Astrocyte (in vitro differentiated cells and primary cell): Measurements from ENCODE around the gene CSKMT. TPM values are rescaled to one million over a fixed set of nuclear protein-coding genes. Genes with fewer than 3 reads are reported as not detected.

Experiments used
- DNase-seq: peaks from one replicate; pipeline ENCODE4 v3.0.0-alpha.2; 2010; ENCODE audit warnings: low read depth
- FAIRE-seq: peaks from 2 replicates; lab custom pipeline; 2011; peaks lifted over from hg19 to GRCh38; lab: Jason Lieb, UNC
- H2AFZ ChIP-seq: 2 replicates; pipeline ENCODE4 v1.6.0; 2012; ENCODE audit warnings: low read depth, low read length, inconsistent platforms
- H3K27ac ChIP-seq: 2 replicates; pipeline ENCODE4 v1.5.1; 2011; ENCODE audit warnings: low read depth, low read length, inconsistent platforms
- H3K27me3 ChIP-seq: 2 replicates; pipeline ENCODE4 v1.6.0; 2011; ENCODE audit warnings: low read length, inconsistent platforms; ENCODE audit not compliant: insufficient read depth
- H3K36me3 ChIP-seq: 2 replicates; pipeline ENCODE4 v1.5.1; 2011; ENCODE audit warnings: low read length, inconsistent platforms; ENCODE audit not compliant: insufficient read depth
- H3K4me1 ChIP-seq: 2 replicates; pipeline ENCODE4 v1.5.1; 2011; ENCODE audit warnings: low read length, inconsistent platforms; ENCODE audit not compliant: insufficient read depth
- H3K4me2 ChIP-seq: 2 replicates; pipeline ENCODE4 v1.6.0; 2012; ENCODE audit warnings: low read length, inconsistent platforms
- H3K4me3 ChIP-seq: 2 replicates; pipeline ENCODE4 v1.5.1; 2011; ENCODE audit warnings: low read depth, mild to moderate bottlenecking, low read length, inconsistent platforms; ENCODE audit not compliant: insufficient read depth
- H3K79me2 ChIP-seq: 2 replicates; pipeline ENCODE4 v1.6.0; 2012; ENCODE audit warnings: mild to moderate bottlenecking, low read length, inconsistent platforms; ENCODE audit not compliant: insufficient read depth
- H3K9ac ChIP-seq: 2 replicates; pipeline ENCODE4 v1.6.0; 2012; ENCODE audit warnings: mild to moderate bottlenecking, low read length, inconsistent platforms
- H3K9me3 ChIP-seq: 2 replicates; pipeline ENCODE4 v1.5.1; 2012; ENCODE audit warnings: low read depth, mild to moderate bottlenecking, low read length, inconsistent platforms; ENCODE audit not compliant: insufficient read depth
- H4K20me1 ChIP-seq: 2 replicates; pipeline ENCODE4 v1.6.0; 2012; ENCODE audit warnings: low read length, inconsistent platforms; ENCODE audit not compliant: insufficient read depth
- H3K27ac Mint-ChIP-seq: one replicate; pipeline ENCODE4 v1.8.0; 2021; ENCODE audit warnings: mild to moderate bottlenecking, mixed read lengths; ENCODE audit not compliant: unreplicated experiment
- H3K27me3 Mint-ChIP-seq: one replicate; pipeline ENCODE4 v1.8.0; 2021; ENCODE audit warnings: low read depth, mixed read lengths; ENCODE audit not compliant: unreplicated experiment
- H3K36me3 Mint-ChIP-seq: one replicate; pipeline ENCODE4 v1.8.0; 2021; ENCODE audit warnings: low read depth, mixed read lengths; ENCODE audit not compliant: unreplicated experiment
- H3K4me1 Mint-ChIP-seq: one replicate; pipeline ENCODE4 v1.8.0; 2021; ENCODE audit warnings: low read depth, mixed read lengths; ENCODE audit not compliant: unreplicated experiment
- H3K4me3 Mint-ChIP-seq: one replicate; pipeline ENCODE4 v1.8.0; 2021; ENCODE audit warnings: mild to moderate bottlenecking, moderate library complexity, mixed read lengths; ENCODE audit not compliant: unreplicated experiment
- H3K9me3 Mint-ChIP-seq: one replicate; pipeline ENCODE4 v1.8.0; 2021; ENCODE audit warnings: mild to moderate bottlenecking, mixed read lengths; ENCODE audit not compliant: unreplicated experiment
- CTCF ChIP-seq: IDR thresholded peaks from 2 replicates; pipeline ENCODE4 v1.5.1; 2011; ENCODE audit warnings: low read depth, mild to moderate bottlenecking, inconsistent platforms, low read length, moderate library complexity; ENCODE audit not compliant: insufficient read depth
- EZH2 ChIP-seq: IDR thresholded peaks from 2 replicates; pipeline ENCODE4 v1.6.1; 2012; ENCODE audit warnings: mild to moderate bottlenecking, low read length, inconsistent platforms; ENCODE audit not compliant: insufficient read depth
- total RNA-seq: library from RNA; stranded (reverse); gene quantifications from 2 replicates; pipeline ENCODE4 v1.2.1, GENCODE V29; 2021

CSKMT gene
- total RNA-seq, 1 donor from 2014 or later: 23.3 TPM

GRCh38 chr11:62707277-62707861 is 42.3 kb downstream of the CSKMT start, which contains the start of the genes BSCL2 and GNG3:
Gene BSCL2, minus strand, starts transcription at chr11:62707424. Its CDS starts 229 bp downstream, at chr11:62707195.
Gene GNG3, plus strand, starts transcription at chr11:62707676. Its CDS starts 620 bp downstream, at chr11:62708296.
- H3K4me3 Mint-ChIP-seq: peak within 1 kb of the TSS; percentile 85
- peak within 1 kb of the TSS; percentile 48 for H3K27ac ChIP-seq
- FAIRE-seq: no peak
- H3K4me2 ChIP-seq: peak within 1 kb of the TSS; percentile 100
- peak within 1 kb of the TSS; percentile 93 for H3K27ac Mint-ChIP-seq
- H3K9ac ChIP-seq: peak within 1 kb of the TSS; percentile 65
- peaks cover 12% of the 10 kb centered on the region for H3K36me3 Mint-ChIP-seq
- no peak for DNase-seq
- H4K20me1 ChIP-seq: no peaks in the 10 kb centered on the region
- peak within 1 kb of the TSS; percentile 38 for H2AFZ ChIP-seq
- TF ChIP-seq CTCF (no peak), EZH2 (no peak)
- peaks cover 34% of the 10 kb centered on the region for H3K4me1 ChIP-seq
- no peaks in the 10 kb centered on the region for H3K27me3 Mint-ChIP-seq
- peaks cover 9% of the 10 kb centered on the region for H3K79me2 ChIP-seq
- no peaks in the 10 kb centered on the region for H3K9me3 Mint-ChIP-seq
- H3K27me3 ChIP-seq: no peaks in the 10 kb centered on the region
- no peaks in the 10 kb centered on the region for H3K9me3 ChIP-seq
- H3K4me1 Mint-ChIP-seq: peaks cover 28% of the 10 kb centered on the region
- H3K4me3 ChIP-seq: peak within 1 kb of the TSS; percentile 59
- H3K36me3 ChIP-seq: peaks cover 21% of the 10 kb centered on the region

GRCh38 chr11:62708392-62708791 is 43.3 kb downstream of the CSKMT start:
- H3K27me3 Mint-ChIP-seq: no peaks in the 10 kb centered on the region
- no peak for DNase-seq
- Histone ChIP-seq H3K36me3 (peaks cover 30% of the 10 kb centered on the region), H3K4me1 (peaks cover 34% of the 10 kb centered on the region), H3K27ac (no peak overlapping the region), H3K4me2 (peak overlapping the region; percentile 100), H2AFZ (no peak overlapping the region), H3K9ac (peak overlapping the region; percentile 90), H3K4me3 (peak overlapping the region; percentile 69), H3K27me3 (no peaks in the 10 kb centered on the region), H4K20me1 (no peaks in the 10 kb centered on the region), H3K9me3 (no peaks in the 10 kb centered on the region), H3K79me2 (peaks cover 13% of the 10 kb centered on the region)
- peaks cover 36% of the 10 kb centered on the region for H3K4me1 Mint-ChIP-seq
- TF ChIP-seq EZH2: no peak
- TF ChIP-seq CTCF: no peak
- peak overlapping the region; percentile 92 for H3K27ac Mint-ChIP-seq
- H3K4me3 Mint-ChIP-seq: peak overlapping the region; percentile 81
- FAIRE-seq: no peak
- peaks cover 10% of the 10 kb centered on the region for H3K36me3 Mint-ChIP-seq
- H3K9me3 Mint-ChIP-seq: no peaks in the 10 kb centered on the region

- FAIRE-seq (no peak), DNase-seq (no peak)
- no peaks in the 10 kb centered on the region for H3K27me3 ChIP-seq
- no peaks in the 10 kb centered on the region for H3K27me3 Mint-ChIP-seq
- H3K9me3 ChIP-seq: no peaks in the 10 kb centered on the region
- peak overlapping the region; percentile 100 for H3K4me2 ChIP-seq
- peaks cover 40% of the 10 kb centered on the region for H3K4me1 Mint-ChIP-seq
- peak overlapping the region; percentile 98 for H2AFZ ChIP-seq
- peaks cover 34% of the 10 kb centered on the region for H3K4me1 ChIP-seq
- H3K9ac ChIP-seq: peak overlapping the region; percentile 90
- H3K27ac ChIP-seq: peak overlapping the region; percentile 91
- peak overlapping the region; percentile 81 for H3K4me3 Mint-ChIP-seq
- H3K36me3 ChIP-seq: peaks cover 34% of the 10 kb centered on the region
- H3K4me3 ChIP-seq: peak overlapping the region; percentile 69
- no peaks in the 10 kb centered on the region for H3K9me3 Mint-ChIP-seq
- no peaks in the 10 kb centered on the region for H4K20me1 ChIP-seq
- H3K36me3 Mint-ChIP-seq: peaks cover 13% of the 10 kb centered on the region
- H3K27ac Mint-ChIP-seq: peak overlapping the region; percentile 92
- TF ChIP-seq CTCF: no peak
- TF ChIP-seq EZH2: no peak
- H3K79me2 ChIP-seq: peaks cover 16% of the 10 kb centered on the region
Observed at GRCh38 chr11:62708793-62709192, 43.7 kb downstream of the CSKMT start.
